Endothelial cell (in vitro differentiated cells): ENCODE results near the gene TRRAP. TPM values are rescaled to one million over a fixed set of nuclear protein-coding genes. Genes with fewer than 3 reads are reported as not detected.
A peak's percentile ranks its signal among the peaks of the same experiment; 100 is the strongest.

Experiments
- DNase-seq: peaks from one replicate; pipeline ENCODE4 v3.0.0; 2021; ENCODE audit warnings: low spot score
- H3K27ac Mint-ChIP-seq: one replicate; pipeline ENCODE4 v1.8.0; 2021; ENCODE audit warnings: mixed read lengths, inconsistent platforms; ENCODE audit not compliant: unreplicated experiment
- H3K27me3 Mint-ChIP-seq: one replicate; pipeline ENCODE4 v1.8.0; 2021; ENCODE audit warnings: mild to moderate bottlenecking, moderate library complexity, mixed read lengths, inconsistent platforms; ENCODE audit not compliant: unreplicated experiment
- H3K36me3 Mint-ChIP-seq: one replicate; pipeline ENCODE4 v1.8.0; 2021; ENCODE audit warnings: mild to moderate bottlenecking, low read depth, mixed read lengths, inconsistent platforms; ENCODE audit not compliant: unreplicated experiment
- H3K4me1 Mint-ChIP-seq: one replicate; pipeline ENCODE4 v1.8.0; 2021; ENCODE audit warnings: mild to moderate bottlenecking, mixed read lengths, inconsistent platforms; ENCODE audit not compliant: unreplicated experiment
- H3K4me3 Mint-ChIP-seq: one replicate; pipeline ENCODE4 v1.8.0; 2021; ENCODE audit warnings: mild to moderate bottlenecking, mixed read lengths, inconsistent platforms; ENCODE audit not compliant: unreplicated experiment
- H3K9me3 Mint-ChIP-seq: one replicate; pipeline ENCODE4 v1.8.0; 2021; ENCODE audit warnings: mixed read lengths, inconsistent platforms; ENCODE audit not compliant: unreplicated experiment
- CTCF ChIP-seq: fragments of 200-600 bp; sonication (generic); IDR thresholded peaks from one replicate; pipeline ENCODE4 v1.5.0; 2021; ENCODE audit warnings: antibody characterized with exemption; ENCODE audit not compliant: unreplicated experiment
- total RNA-seq: library from RNA; stranded (reverse); fragmentation: NEBNext Ultra II Directional; extraction: Animal tissue kit (Norgen Biotek cat#: 25700); gene quantifications from one replicate; pipeline ENCODE4 v1.2.1, GENCODE V29; 2021; ENCODE audit not compliant: unreplicated experiment

Gene TRRAP
- total RNA-seq, 1 donor from 2014 or later: 53.5 TPM

- H3K9me3 Mint-ChIP-seq: no peaks in the 10 kb centered on the region
- no peaks in the 10 kb centered on the region for H3K27me3 Mint-ChIP-seq
Measured at GRCh38 chr7:98976396-98977185, 98.3 kb downstream of the TRRAP start.

GRCh38 chr7:98978672-98979071 is 100.3 kb downstream of the TRRAP start:
- no peak for DNase-seq
- no peaks in the 10 kb centered on the region for H3K27me3 Mint-ChIP-seq
- no peak overlapping the region for H3K27ac Mint-ChIP-seq
- no peaks in the 10 kb centered on the region for H3K4me1 Mint-ChIP-seq
- no peak overlapping the region for H3K4me3 Mint-ChIP-seq
- TF ChIP-seq CTCF: no peak
- H3K9me3 Mint-ChIP-seq: no peaks in the 10 kb centered on the region
- peaks cover 62% of the 10 kb centered on the region for H3K36me3 Mint-ChIP-seq

More at GRCh38 chr7:98976396-98977185, 98.3 kb downstream of the TRRAP start:
- no peak for TF ChIP-seq CTCF
- H3K36me3 Mint-ChIP-seq: peaks cover 60% of the 10 kb centered on the region
- DNase-seq: no peak
- H3K4me1 Mint-ChIP-seq: no peaks in the 10 kb centered on the region
- peak overlapping the region; percentile 75 for H3K4me3 Mint-ChIP-seq
- no peak overlapping the region for H3K27ac Mint-ChIP-seq

GRCh38 chr7:98981701-98982100 is 103.4 kb downstream of the TRRAP start:
- Mint-ChIP-seq H3K9me3 (no peaks in the 10 kb centered on the region), H3K27me3 (no peaks in the 10 kb centered on the region), H3K36me3 (peaks cover 67% of the 10 kb centered on the region)

GRCh38 chr7:98982686-98983085 is 104.4 kb downstream of the TRRAP start:
- Mint-ChIP-seq H3K4me1 (no peaks in the 10 kb centered on the region), H3K27me3 (no peaks in the 10 kb centered on the region), H3K9me3 (no peaks in the 10 kb centered on the region), H3K36me3 (peaks cover 71% of the 10 kb centered on the region), H3K4me3 (no peak overlapping the region), H3K27ac (no peak overlapping the region)
- no peak for DNase-seq
- no peak for TF ChIP-seq CTCF

More at GRCh38 chr7:98981701-98982100, 103.4 kb downstream of the TRRAP start:
- no peak for DNase-seq
- H3K27ac Mint-ChIP-seq: no peak overlapping the region
- no peak overlapping the region for H3K4me3 Mint-ChIP-seq
- no peaks in the 10 kb centered on the region for H3K4me1 Mint-ChIP-seq
- no peak for TF ChIP-seq CTCF

GRCh38 chr7:98984126-98984525 is 105.8 kb downstream of the TRRAP start:
- H3K27ac Mint-ChIP-seq: no peak overlapping the region
- no peaks in the 10 kb centered on the region for H3K4me1 Mint-ChIP-seq
- no peak overlapping the region for H3K4me3 Mint-ChIP-seq
- H3K36me3 Mint-ChIP-seq: peaks cover 76% of the 10 kb centered on the region
- H3K27me3 Mint-ChIP-seq: no peaks in the 10 kb centered on the region
- TF ChIP-seq CTCF: no peak
- no peak for DNase-seq
- no peaks in the 10 kb centered on the region for H3K9me3 Mint-ChIP-seq
